Measurements from ENCODE around the gene FAM163B. TPM values are rescaled to one million over a fixed set of nuclear protein-coding genes. Genes with fewer than 3 reads are reported as not detected.

The FAM163B gene
- total RNA-seq, 4 donors from 2014 or later = 0.64 TPM; not detected in 3

- H3K4me1 ChIP-seq = peaks cover 3 to 10% (median 6%) of the 10 kb centered on the region in 4 donors
- peaks cover 17% of the 10 kb centered on the region for H3K27me3 ChIP-seq
- H3K9me3 ChIP-seq = no peaks in the 10 kb centered on the region
- H3K4me3 ChIP-seq = no peak overlapping the region
- H3K36me3 ChIP-seq = no peaks in the 10 kb centered on the region
- in situ Hi-C loops (cut with MboI; ENCODE audit: low pct_ligation_motif_present in 1 of 4, low pct_unique_long_range_greater_than_20kb in 1 of 4, low sequenced_read_pairs in 3 of 4) = no loop called here
- intact Hi-C loops (cut with DNase I; ENCODE audit: low total_unique reads) = no loop called here
- no peak overlapping the region for H3K27ac ChIP-seq
- TF ChIP-seq CTCF (IDR thresholded peaks at IDR 0.05) (no peak), POLR2AphosphoS5 (IDR thresholded peaks at IDR 0.05) (no peak), POLR2A (IDR thresholded peaks at IDR 0.05) (no peak), EP300 (IDR thresholded peaks at IDR 0.05; ENCODE audit: low read depth) (no peak)
- 67 to 89% methylated on average over 3 to 20 of the region's 20 CpGs for WGBS, 2 donors (ENCODE audit: low coverage in 1 of 2)
- DNase-seq = no peak
These were observed 18.8 kb downstream of the FAM163B start for GRCh38 chr9:133590231-133590855.

- peaks cover 24% of the 10 kb centered on the region for H3K27me3 ChIP-seq
- H3K4me3 ChIP-seq = no peak overlapping the region
- no peaks in the 10 kb centered on the region for H3K36me3 ChIP-seq
- 66 to 71% methylated on average over 1 to 13 of the region's 19 CpGs for WGBS, 2 donors (ENCODE audit: low coverage in 1 of 2)
- DNase-seq = no peak
- H3K27ac ChIP-seq = no peak overlapping the region
- in situ Hi-C loops (cut with MboI; ENCODE audit: low pct_ligation_motif_present in 1 of 4, low pct_unique_long_range_greater_than_20kb in 1 of 4, low sequenced_read_pairs in 3 of 4) = no loop called here
- TF ChIP-seq POLR2A (IDR thresholded peaks at IDR 0.05) (no peak), CTCF (IDR thresholded peaks at IDR 0.05) (peak in 2 of 5 experiments; percentile 11 to 25), EP300 (IDR thresholded peaks at IDR 0.05; ENCODE audit: low read depth) (no peak), POLR2AphosphoS5 (IDR thresholded peaks at IDR 0.05) (no peak)
- intact Hi-C loops (cut with DNase I; ENCODE audit: low total_unique reads) = no loop called here
- no peaks in the 10 kb centered on the region for H3K9me3 ChIP-seq
- peaks cover 10 to 17% (median 13%) of the 10 kb centered on the region in 4 donors for H3K4me1 ChIP-seq
These were observed 19.5 kb downstream of the FAM163B start for GRCh38 chr9:133589454-133590227.

- in situ Hi-C loops (cut with MboI; ENCODE audit: low pct_ligation_motif_present in 1 of 4, low pct_unique_long_range_greater_than_20kb in 1 of 4, low sequenced_read_pairs in 3 of 4) (no loop called here), intact Hi-C loops (cut with DNase I; ENCODE audit: low total_unique reads) (no loop called here)
- Histone ChIP-seq H3K9me3 (no peaks in the 10 kb centered on the region), H3K27ac (no peak overlapping the region), H3K4me3 (no peak overlapping the region), H3K27me3 (peaks cover 25% of the 10 kb centered on the region), H3K36me3 (no peaks in the 10 kb centered on the region), H3K4me1 (peaks cover 17 to 27% (median 20%) of the 10 kb centered on the region in 4 donors)
- no peak for TF ChIP-seq POLR2A (IDR thresholded peaks at IDR 0.05)
- TF ChIP-seq CTCF (IDR thresholded peaks at IDR 0.05) = no peak
- no peak for TF ChIP-seq EP300 (IDR thresholded peaks at IDR 0.05; ENCODE audit: low read depth)
- no peak for TF ChIP-seq POLR2AphosphoS5 (IDR thresholded peaks at IDR 0.05)
- 100% methylated on average over 4 of the region's 6 CpGs; no CpG with 5 or more reads in 1 of the 2 donors for WGBS, 2 donors (ENCODE audit: low coverage in 1 of 2)
- DNase-seq = no peak
These were observed 21.7 kb downstream of the FAM163B start for GRCh38 chr9:133587466-133587865.

DNA sequence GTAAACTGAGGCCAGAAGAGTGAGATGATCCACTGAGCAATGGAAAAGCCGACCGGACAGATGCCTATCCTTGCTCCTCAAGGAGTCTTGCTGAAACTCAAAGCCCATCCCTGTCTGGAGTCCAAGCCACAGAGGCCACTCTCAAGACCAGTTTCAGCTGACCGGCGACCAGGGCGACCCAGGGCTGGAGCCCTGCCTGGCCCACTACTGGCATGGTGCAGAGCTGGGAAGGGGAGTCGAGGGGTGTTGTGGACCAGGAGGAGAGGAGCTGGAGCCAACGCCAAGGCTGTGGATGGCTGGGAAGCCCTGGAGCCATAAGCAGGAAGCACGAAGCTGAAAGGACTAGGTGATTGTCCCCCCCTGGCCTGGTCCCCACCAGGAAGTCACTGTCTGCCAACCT lies 22.1 kb downstream of the FAM163B start:
- peaks cover 25% of the 10 kb centered on the region for H3K27me3 ChIP-seq
- H3K9me3 ChIP-seq = no peaks in the 10 kb centered on the region
- no peak for DNase-seq
- H3K27ac ChIP-seq = no peak overlapping the region
- no peaks in the 10 kb centered on the region for H3K36me3 ChIP-seq
- H3K4me1 ChIP-seq = peaks cover 17 to 27% (median 20%) of the 10 kb centered on the region in 4 donors
- TF ChIP-seq POLR2AphosphoS5 (IDR thresholded peaks at IDR 0.05) = no peak
- no peak for TF ChIP-seq POLR2A (IDR thresholded peaks at IDR 0.05)
- no peak for TF ChIP-seq EP300 (IDR thresholded peaks at IDR 0.05; ENCODE audit: low read depth)
- TF ChIP-seq CTCF (IDR thresholded peaks at IDR 0.05) = no peak
- intact Hi-C loops (cut with DNase I; ENCODE audit: low total_unique reads) = no loop called here
- WGBS, 2 donors (ENCODE audit: low coverage in 1 of 2) = 88% methylated on average over 8 of the region's 8 CpGs; no CpG with 5 or more reads in 1 of the 2 donors
- no peak overlapping the region for H3K4me3 ChIP-seq
- in situ Hi-C loops (cut with MboI; ENCODE audit: low pct_ligation_motif_present in 1 of 4, low pct_unique_long_range_greater_than_20kb in 1 of 4, low sequenced_read_pairs in 3 of 4) = no loop called here

Measured in transverse colon (tissue), 4 donors.